ENCODE data around the gene GFI1B.
A peak's percentile ranks its signal among the peaks of the same experiment; 100 is the strongest.
"Not testable (repeated sequence)": the region's sequence is repeated elsewhere in the genome, so short reads cannot be mapped to it uniquely, and the experiment has no call there.

GFI1B gene

GRCh38 chr9:133014696-133015095 is 36.2 kb downstream of the GFI1B start:
- no peak for DNase-seq

GRCh38 chr9:133023117-133023890 is 44.8 kb downstream of the GFI1B start:
- no peak for DNase-seq

GRCh38 chr9:133026426-133026825 is 47.9 kb downstream of the GFI1B start:
- no peak for DNase-seq

- no peak for DNase-seq
Observed at GRCh38 chr9:133027134-133027533, 48.6 kb downstream of the GFI1B start.

- no peak for DNase-seq
Observed at GRCh38 chr9:133028221-133028620, 49.7 kb downstream of the GFI1B start.

GRCh38 chr9:133029994-133030316 is 51.5 kb downstream of the GFI1B start:
- no peak for DNase-seq

GRCh38 chr9:133030317-133031129 is 52.0 kb downstream of the GFI1B start, which contains the start of gene GTF3C5:
GTF3C5 (plus strand) TSS chr9:133030997; CDS start chr9:133031012, 15 bp downstream.
- DNase-seq, result peak; percentile 99

GRCh38 chr9:133031130-133031422 is 52.6 kb downstream of the GFI1B start:
- no peak for DNase-seq

- no peak for DNase-seq
Observed at GRCh38 chr9:133031496-133031911, 53.0 kb downstream of the GFI1B start.

GRCh38 chr9:133032171-133032570 is 53.7 kb downstream of the GFI1B start:
- DNase-seq, result no peak

- no peak for DNase-seq
Observed at GRCh38 chr9:133035669-133036068, 57.2 kb downstream of the GFI1B start.

- no peak for DNase-seq
Observed at GRCh38 chr9:133037775-133038515, 59.5 kb downstream of the GFI1B start.

- DNase-seq, result not testable (repeated sequence)
Observed at GRCh38 chr9:133040892-133041479, 62.5 kb downstream of the GFI1B start.
